AG04450 (cell line): Measurements from ENCODE around the gene PGAP6. TPM values are rescaled to one million over a fixed set of nuclear protein-coding genes. Genes with fewer than 3 reads are reported as not detected.
"Not testable (repeated sequence)": the region's sequence is repeated elsewhere in the genome, so short reads cannot be mapped to it uniquely, and the experiment has no call there.

Source experiments
- CTCF ChIA-PET: fragments of 300-600, 350-600 bp; formaldehyde crosslinking; extraction: SDS; loops from one replicate; lab custom pipeline; 2022; ENCODE audit warnings: antibody characterized with exemption, inconsistent platforms; lab: Charles Lee
- POLR2A ChIA-PET: fragments of 350-600 bp; formaldehyde crosslinking; extraction: SDS; loops from one replicate; lab custom pipeline; 2021; ENCODE audit warnings: antibody characterized with exemption, inconsistent platforms; lab: Yijun Ruan, JAX
- DNase-seq: peaks from one replicate; pipeline ENCODE4 v3.0.0-alpha.2; 2011; ENCODE audit warnings: low read depth, low spot score
- H3K27ac ChIP-seq: one replicate; pipeline ENCODE4 v1.5.1; 2012; ENCODE audit warnings: low read depth, low read length, control low read depth
- H3K27me3 ChIP-seq: one replicate; pipeline ENCODE4 v1.6.0; 2012; ENCODE audit warnings: low read length; ENCODE audit not compliant: control insufficient read depth, insufficient read depth
- H3K4me3 ChIP-seq: 2 replicates; pipeline ENCODE4 v1.5.1; 2011; ENCODE audit warnings: mild to moderate bottlenecking, low read depth, low read length, control low read depth
- H3K9me3 ChIP-seq: 2 replicates; pipeline ENCODE4 v1.5.1; 2012; ENCODE audit warnings: low read length; ENCODE audit not compliant: control insufficient read depth, insufficient read depth
- polyA plus RNA-seq: library from polyadenylated mRNA; depleted of rRNA; stranded (reverse); fragments of >200 nt; gene quantifications from 2 replicates; pipeline ENCODE4 v1.2.3, GENCODE V29; 2011
- TF ChIP-seq, protein P1 (sequence below): IDR thresholded peaks from 2 replicates; pipeline ENCODE4 v1.5.1; 2011; ENCODE audit warnings: low read depth, low read length, control low read depth, inconsistent platforms

The PGAP6 gene
- polyA plus RNA-seq, 1 experiment: 40.8 TPM

DNA sequence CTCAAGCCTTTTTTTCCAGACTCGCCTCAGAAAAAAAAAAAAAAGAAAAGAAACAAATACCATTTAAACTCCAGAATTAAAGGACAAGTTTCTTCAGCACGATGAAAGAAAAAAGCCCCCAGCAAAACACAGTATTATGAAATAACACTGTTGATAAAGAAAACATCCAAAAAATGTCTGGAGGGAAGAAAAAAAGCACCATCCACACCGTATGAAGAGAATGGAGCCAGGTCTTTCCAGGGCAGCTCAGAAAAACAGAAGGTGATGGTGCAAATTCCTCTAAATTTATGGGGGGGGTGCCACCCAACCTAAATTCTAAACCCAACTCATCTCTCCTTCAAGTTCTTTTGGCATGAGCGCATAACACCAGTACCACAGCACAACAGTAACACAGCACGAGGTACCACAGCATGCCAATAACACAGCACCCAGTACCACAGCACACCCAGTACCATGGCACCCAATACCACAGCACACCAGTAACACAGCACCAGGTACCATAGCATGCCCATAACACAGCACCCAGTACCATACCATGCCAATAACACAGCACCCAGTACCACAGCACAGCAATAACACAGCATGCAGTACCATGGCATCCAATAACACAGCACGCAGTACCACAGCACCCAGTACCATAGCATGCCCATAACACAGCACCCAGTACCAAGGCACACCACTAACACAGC is 48.2 kb downstream of the PGAP6 start:
- ChIA-PET CTCF (interaction anchor here (0.7 kb wide), 1 partner anchor 17 kb away, joined by 3 read pairs; no protein-coding TSS in a partner anchor), POLR2A (no interaction called here)
- Histone ChIP-seq H3K9me3 (no peaks in the 10 kb centered on the region), H3K4me3 (no peak overlapping the region), H3K27ac (no peak overlapping the region), H3K27me3 (no peaks in the 10 kb centered on the region)
- TF ChIP-seq, protein P1, sequence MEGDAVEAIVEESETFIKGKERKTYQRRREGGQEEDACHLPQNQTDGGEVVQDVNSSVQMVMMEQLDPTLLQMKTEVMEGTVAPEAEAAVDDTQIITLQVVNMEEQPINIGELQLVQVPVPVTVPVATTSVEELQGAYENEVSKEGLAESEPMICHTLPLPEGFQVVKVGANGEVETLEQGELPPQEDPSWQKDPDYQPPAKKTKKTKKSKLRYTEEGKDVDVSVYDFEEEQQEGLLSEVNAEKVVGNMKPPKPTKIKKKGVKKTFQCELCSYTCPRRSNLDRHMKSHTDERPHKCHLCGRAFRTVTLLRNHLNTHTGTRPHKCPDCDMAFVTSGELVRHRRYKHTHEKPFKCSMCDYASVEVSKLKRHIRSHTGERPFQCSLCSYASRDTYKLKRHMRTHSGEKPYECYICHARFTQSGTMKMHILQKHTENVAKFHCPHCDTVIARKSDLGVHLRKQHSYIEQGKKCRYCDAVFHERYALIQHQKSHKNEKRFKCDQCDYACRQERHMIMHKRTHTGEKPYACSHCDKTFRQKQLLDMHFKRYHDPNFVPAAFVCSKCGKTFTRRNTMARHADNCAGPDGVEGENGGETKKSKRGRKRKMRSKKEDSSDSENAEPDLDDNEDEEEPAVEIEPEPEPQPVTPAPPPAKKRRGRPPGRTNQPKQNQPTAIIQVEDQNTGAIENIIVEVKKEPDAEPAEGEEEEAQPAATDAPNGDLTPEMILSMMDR: no peak
- no peak for DNase-seq

DNA sequence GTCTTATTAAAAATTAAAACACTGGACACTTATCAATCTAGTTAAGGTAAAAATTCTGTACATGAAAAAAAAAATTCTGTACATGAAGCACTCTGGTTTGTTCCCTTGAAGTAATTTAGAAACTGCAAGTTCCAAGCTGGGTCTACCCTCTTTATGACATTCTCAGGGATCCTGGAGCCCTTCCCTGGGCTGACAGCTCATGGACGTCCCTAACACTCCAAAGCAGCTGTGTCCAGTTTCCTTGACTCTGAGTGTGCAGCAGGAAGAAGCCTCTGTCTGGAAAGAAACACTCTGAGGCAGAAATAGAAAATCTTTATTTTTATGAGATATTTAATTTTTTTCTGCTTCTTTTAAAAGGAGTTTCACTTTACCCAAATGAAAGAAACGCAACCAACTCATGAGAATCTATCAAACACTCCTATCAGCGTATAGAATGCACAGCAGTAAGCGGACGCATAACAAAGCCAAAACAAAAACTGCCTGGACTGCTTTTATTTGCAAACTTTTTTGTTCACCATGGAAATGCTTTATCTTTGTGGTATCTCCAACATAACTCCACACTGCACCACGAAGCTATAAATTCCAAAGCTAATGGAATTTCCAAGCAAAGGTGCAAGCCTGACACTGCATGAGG is 50.5 kb downstream of the PGAP6 start:
- H3K4me3 ChIP-seq, CTCF ChIA-PET, H3K9me3 ChIP-seq, H3K27me3 ChIP-seq, POLR2A ChIA-PET, DNase-seq: not testable (repeated sequence)
- H3K27ac ChIP-seq: peak overlapping the region; percentile 61

GRCh38 chr16:330741-331140 is 51.0 kb downstream of the PGAP6 start:
- TF ChIP-seq, protein P1: no peak
- no peak overlapping the region for H3K27ac ChIP-seq
- no peaks in the 10 kb centered on the region for H3K9me3 ChIP-seq
- DNase-seq: no peak
- H3K27me3 ChIP-seq: no peaks in the 10 kb centered on the region
- POLR2A ChIA-PET: no interaction called here
- no peak overlapping the region for H3K4me3 ChIP-seq
- CTCF ChIA-PET: no interaction called here

- H3K9me3 ChIP-seq: no peaks in the 10 kb centered on the region; the same call in 1 of the 2 replicates
- ChIA-PET CTCF (no interaction called here), POLR2A (no interaction called here)
- TF ChIP-seq, protein P1: no peak
- H3K4me3 ChIP-seq: no peak overlapping the region
- DNase-seq: no peak
- H3K27me3 ChIP-seq: no peaks in the 10 kb centered on the region
- H3K27ac ChIP-seq: no peak overlapping the region
These were observed 56.2 kb downstream of the PGAP6 start for GRCh38 chr16:325375-326145.

DNA sequence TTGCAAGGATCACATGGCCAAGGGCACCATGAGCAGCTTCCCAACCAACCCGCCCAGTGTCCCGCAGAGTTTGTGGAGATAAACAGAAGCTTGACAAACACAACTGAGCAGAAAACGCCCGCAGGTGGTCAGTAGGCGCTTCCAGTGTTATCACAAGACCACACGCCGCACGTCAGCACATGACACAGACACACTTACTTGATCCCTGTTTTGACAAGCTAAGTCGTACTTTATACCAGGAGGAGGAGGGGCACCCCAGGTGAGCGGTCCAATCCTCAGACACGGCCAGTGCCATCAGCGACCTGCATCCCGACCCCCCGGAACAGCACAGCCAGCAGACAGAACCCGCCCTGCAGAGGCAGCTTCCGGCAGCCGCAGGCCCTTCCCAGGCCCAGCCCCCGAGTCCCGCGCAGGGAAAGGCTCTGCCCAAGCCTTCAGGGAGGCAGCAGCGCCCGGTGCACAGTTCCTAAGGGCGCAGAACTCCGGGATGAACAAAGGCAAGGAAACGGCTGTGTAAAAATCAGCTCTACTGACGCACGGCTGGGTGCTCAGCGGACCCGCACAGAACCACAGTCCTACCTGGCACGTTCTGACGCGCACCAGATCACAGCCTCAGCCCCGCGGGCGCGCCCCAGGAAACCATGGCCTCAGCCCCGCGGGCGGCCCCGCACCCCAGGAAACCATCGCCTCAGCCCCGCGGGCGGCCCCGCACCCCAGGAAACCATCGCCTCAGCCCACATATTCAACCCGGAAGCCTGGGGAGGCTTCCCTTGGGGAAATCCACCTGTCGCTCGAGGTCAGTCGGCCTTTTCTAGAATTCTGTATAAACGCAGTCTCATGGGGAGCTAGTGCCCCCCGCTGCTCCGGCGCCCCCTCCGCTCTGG is 57.1 kb downstream of the PGAP6 start:
- Histone ChIP-seq H3K9me3 (no peaks in the 10 kb centered on the region; the same call in 1 of the 2 replicates), H3K27ac (no peak overlapping the region), H3K4me3 (no peak overlapping the region), H3K27me3 (no peaks in the 10 kb centered on the region)
- POLR2A ChIA-PET: interaction anchor here (0.6 kb wide), 1 partner anchor 18 kb away, joined by 3 read pairs; no protein-coding TSS in a partner anchor
- DNase-seq: no peak
- TF ChIP-seq, protein P1: no peak
- CTCF ChIA-PET: interaction anchor here (0.6 kb wide), 1 partner anchor 218 kb away, joined by 4 read pairs; no protein-coding TSS in a partner anchor
